Measurements from ENCODE around the gene ZKSCAN5. TPM values are rescaled to one million over a fixed set of nuclear protein-coding genes. Genes with fewer than 3 reads are reported as not detected.

Gene ZKSCAN5
- total RNA-seq (2022; extraction: Qiagen RNA extraction): 8.3 to 10.8 TPM (median 8.8 TPM) in 5 replicates

GRCh38 chr7:99504603-99505323 lies at the start of gene ZKSCAN5:
TSS of gene ZKSCAN5 (plus strand) at chr7:99504662. CDS start at chr7:99506045, 1,383 bp downstream.

GRCh38 chr7:99472561-99473314 lies 31.7 kb upstream of the ZKSCAN5 start, which contains the start of gene ZNF789:
TSS of gene ZNF789 (plus strand) at chr7:99472890. CDS start at chr7:99476457, 3,567 bp downstream.

GRCh38 chr7:99499721-99500636 lies 4.5 kb upstream of the ZKSCAN5 start, which contains the start of gene ZNF394:
TSS of gene ZNF394 (minus strand) at chr7:99500281. CDS start at chr7:99500093, 188 bp downstream.

GRCh38 chr7:99551767-99552463 lies 47.5 kb downstream of the ZKSCAN5 start, which contains the start of gene FAM200A:
TSS of gene FAM200A (minus strand) at chr7:99552114. CDS start at chr7:99548407, 3,707 bp downstream.

GRCh38 chr7:99558306-99559174 lies 54.1 kb downstream of the ZKSCAN5 start, which contains the start of gene ZNF655:
TSS of gene ZNF655 (plus strand) at chr7:99558642. CDS start at chr7:99560560, 1,918 bp downstream.

Other genes with a start within 250 kb of the ZKSCAN5 start
- 0.27 to 0.41 TPM (median 0.34 TPM) in 5 replicates for gene MYH16, start 231.8 kb upstream of the ZKSCAN5 start, total RNA-seq (2022; extraction: Qiagen RNA extraction)
- gene ARPC1A, start 178.8 kb upstream of the ZKSCAN5 start, total RNA-seq (2022; extraction: Qiagen RNA extraction): 118 to 133 TPM (median 125 TPM) in 5 replicates
- gene ARPC1B, start 129.9 kb upstream of the ZKSCAN5 start, total RNA-seq (2022; extraction: Qiagen RNA extraction): 277 to 306 TPM (median 283 TPM) in 5 replicates
- gene PDAP1, start 96.1 kb upstream of the ZKSCAN5 start, total RNA-seq (2022; extraction: Qiagen RNA extraction): 166 to 191 TPM (median 177 TPM) in 5 replicates
- 125 to 150 TPM (median 135 TPM) in 5 replicates for gene BUD31, start 95.7 kb upstream of the ZKSCAN5 start, total RNA-seq (2022; extraction: Qiagen RNA extraction)
- 6.1 to 7.3 TPM (median 6.9 TPM) in 5 replicates for gene PTCD1, start 65.9 kb upstream of the ZKSCAN5 start, total RNA-seq (2022; extraction: Qiagen RNA extraction)
- 30.8 to 42.9 TPM (median 41.9 TPM) in 5 replicates for gene CPSF4, start 65.7 kb upstream of the ZKSCAN5 start, total RNA-seq (2022; extraction: Qiagen RNA extraction)
- gene ATP5MF, start 38.5 kb upstream of the ZKSCAN5 start, total RNA-seq (2022; extraction: Qiagen RNA extraction): 902 to 1,182 TPM (median 918 TPM) in 5 replicates
- 7.8 to 9.1 TPM (median 8.3 TPM) in 5 replicates for gene ZNF789, start 31.8 kb upstream of the ZKSCAN5 start, total RNA-seq (2022; extraction: Qiagen RNA extraction)
- gene ZNF394, start 4.4 kb upstream of the ZKSCAN5 start, total RNA-seq (2022; extraction: Qiagen RNA extraction): 15.9 to 18.4 TPM (median 17.9 TPM) in 5 replicates
- 5.8 to 6.3 TPM (median 6.1 TPM) in 5 replicates for gene FAM200A, start 47.5 kb downstream of the ZKSCAN5 start, total RNA-seq (2022; extraction: Qiagen RNA extraction)
- gene ZNF655, start 54.0 kb downstream of the ZKSCAN5 start, total RNA-seq (2022; extraction: Qiagen RNA extraction): 52.0 to 56.0 TPM (median 53.0 TPM) in 5 replicates
- 0.79 to 1.2 TPM (median 1.0 TPM) in 5 replicates for gene TMEM225B, start 93.6 kb downstream of the ZKSCAN5 start, total RNA-seq (2022; extraction: Qiagen RNA extraction)
- gene ZSCAN25, start 112.3 kb downstream of the ZKSCAN5 start, total RNA-seq (2022; extraction: Qiagen RNA extraction): 8.2 to 9.6 TPM (median 8.9 TPM) in 5 replicates
- gene CYP3A5, start 175.3 kb downstream of the ZKSCAN5 start, total RNA-seq (2022; extraction: Qiagen RNA extraction): 1.1 to 1.9 TPM (median 1.4 TPM) in 5 replicates
- 0.05 TPM in 1 of 5 replicates, not detected in the others for gene CYP3A7, start 230.5 kb downstream of the ZKSCAN5 start, total RNA-seq (2022; extraction: Qiagen RNA extraction)

All from A549 treated with AZD2906 at 1 μM for 4 hours (cell line).